ENCODE measurements around the gene GPANK1.
A peak's percentile ranks its signal among the peaks of the same experiment; 100 is the strongest.

GPANK1 gene

GRCh38 chr6:31691078-31691463 is 26.3 kb upstream of the GPANK1 start:
- no peak for DNase-seq (ENCODE audit: low spot score)

GRCh38 chr6:31690231-31691077 is 25.7 kb upstream of the GPANK1 start:
- DNase-seq (ENCODE audit: low spot score): peak; percentile 54

- no peak for DNase-seq (ENCODE audit: low spot score)
These were observed 24.7 kb upstream of the GPANK1 start for GRCh38 chr6:31689249-31690110.

GRCh38 chr6:31687860-31688693 is 23.3 kb upstream of the GPANK1 start:
- no peak for DNase-seq (ENCODE audit: low spot score)

GRCh38 chr6:31687321-31687720 is 22.5 kb upstream of the GPANK1 start:
- no peak for DNase-seq (ENCODE audit: low spot score)

- no peak for DNase-seq (ENCODE audit: low spot score)
These were observed 21.7 kb upstream of the GPANK1 start for GRCh38 chr6:31686483-31686882.

GRCh38 chr6:31683591-31683990 is 18.8 kb upstream of the GPANK1 start:
- DNase-seq (ENCODE audit: low spot score): no peak

- DNase-seq (ENCODE audit: low spot score): peak; percentile 31
These were observed 16.4 kb upstream of the GPANK1 start for GRCh38 chr6:31681135-31681671.

- peak; percentile 79 for DNase-seq (ENCODE audit: low spot score)
These were observed 15.7 kb upstream of the GPANK1 start, which contains the start of gene LY6G5C for GRCh38 chr6:31680226-31681134. LY6G5C (minus strand) TSS chr6:31681067; CDS start chr6:31680373, 694 bp downstream.

GRCh38 chr6:31677955-31678354 is 13.2 kb upstream of the GPANK1 start:
- no peak for DNase-seq (ENCODE audit: low spot score)

GRCh38 chr6:31676904-31677303 is 12.1 kb upstream of the GPANK1 start:
- DNase-seq (ENCODE audit: low spot score): no peak

GRCh38 chr6:31676322-31676903 is 11.6 kb upstream of the GPANK1 start:
- DNase-seq (ENCODE audit: low spot score): no peak

GRCh38 chr6:31669676-31670075 is 4.9 kb upstream of the GPANK1 start, which contains the start of gene LY6G5B:
LY6G5B (plus strand) TSS chr6:31669976; CDS start chr6:31670951, 975 bp downstream.
- no peak for DNase-seq (ENCODE audit: low spot score)

- no peak for DNase-seq (ENCODE audit: low spot score)
These were observed 1.7 kb upstream of the GPANK1 start for GRCh38 chr6:31666337-31666965.

GRCh38 chr6:31665501-31666336 is 922 bp upstream of the GPANK1 start, which contains the start of gene CSNK2B:
CSNK2B (plus strand) TSS chr6:31666080; CDS start chr6:31666832, 752 bp downstream.
- DNase-seq (ENCODE audit: low spot score): peak; percentile 97

- peak; percentile 27 for DNase-seq (ENCODE audit: low spot score)
These were observed 622 bp downstream of the GPANK1 start for GRCh38 chr6:31663961-31664789.

- no peak for DNase-seq (ENCODE audit: low spot score)
These were observed 1.5 kb downstream of the GPANK1 start for GRCh38 chr6:31663126-31663960.
